CD4-positive, CD25-positive, alpha-beta regulatory T cell (primary cell): ENCODE measurements around the gene OXLD1. TPM values are rescaled to one million over a fixed set of nuclear protein-coding genes. Genes with fewer than 3 reads are reported as not detected.
A peak's percentile ranks its signal among the peaks of the same experiment; 100 is the strongest.

Experiments used
- ATAC-seq, 2 donors: fragments of 150-1000 bp; cut with Tn5 transposase; one replicate each; pipeline ENCODE4 v1.10.0; 2021; ENCODE audit warnings: low read depth in 2 of 2, moderate number of reproducible peaks in 2 of 2, moderate library complexity in 1 of 2
- DNase-seq, 3 donors: peaks; one replicate each; pipeline versions ENCODE4 v3.0.0 to v3.0.0-alpha.2; 2012 to 2022; ENCODE audit warnings: mixed read lengths in 1 of 3
- H3K27ac ChIP-seq: one replicate; pipeline ENCODE4 v1.7.0; 2013; ENCODE audit warnings: mild to moderate bottlenecking, low read length; ENCODE audit not compliant: insufficient read depth, poor library complexity, severe bottlenecking
- H3K27me3 ChIP-seq: one replicate; pipeline ENCODE4 v1.7.0; 2013; ENCODE audit warnings: low read length; ENCODE audit not compliant: control insufficient read depth, insufficient read depth
- H3K36me3 ChIP-seq: one replicate; pipeline ENCODE4 v1.7.0; 2013; ENCODE audit warnings: mild to moderate bottlenecking, low read length, moderate library complexity; ENCODE audit not compliant: control insufficient read depth, insufficient read depth
- H3K4me1 ChIP-seq: 2 replicates; pipeline ENCODE4 v1.7.0; 2013; ENCODE audit warnings: mild to moderate bottlenecking, low read length; ENCODE audit not compliant: insufficient read depth, control insufficient read depth, poor library complexity, severe bottlenecking
- H3K4me3 ChIP-seq: one replicate; pipeline ENCODE4 v1.7.0; 2013; ENCODE audit warnings: low read depth, mild to moderate bottlenecking, low read length, moderate library complexity
- H3K9me3 ChIP-seq, 2 experiments: 1 replicate in 1 of 2; 2 replicates in 1 of 2; pipeline ENCODE4 v1.7.0; 2013; ENCODE audit warnings: low read length in 2 of 2, mild to moderate bottlenecking in 1 of 2, moderate library complexity in 1 of 2; ENCODE audit not compliant: control insufficient read depth in 2 of 2
- H3K27ac Mint-ChIP-seq, 3 donors: one replicate each; pipeline ENCODE4 v1.8.0; 2020 to 2022; ENCODE audit warnings: mild to moderate bottlenecking in 3 of 3, mixed read lengths in 3 of 3, moderate library complexity in 2 of 3
- H3K27me3 Mint-ChIP-seq: one replicate; pipeline ENCODE4 v1.8.0; 2022; ENCODE audit warnings: mild to moderate bottlenecking, mixed read lengths
- H3K36me3 Mint-ChIP-seq: one replicate; pipeline ENCODE4 v1.8.0; 2020; ENCODE audit warnings: mixed read lengths
- H3K4me1 Mint-ChIP-seq, 4 donors: one replicate each; pipeline ENCODE4 v1.8.0; 2020 to 2022; ENCODE audit warnings: mixed read lengths in 4 of 4, mild to moderate bottlenecking in 1 of 4
- H3K4me3 Mint-ChIP-seq, 4 donors: one replicate each; pipeline ENCODE4 v1.8.0; 2020 to 2022; ENCODE audit warnings: mild to moderate bottlenecking in 4 of 4, mixed read lengths in 4 of 4, moderate library complexity in 3 of 4
- H3K9me3 Mint-ChIP-seq, 7 donors: one replicate each; pipeline ENCODE4 v1.8.0; 2020 to 2022; ENCODE audit warnings: mixed read lengths in 7 of 7, mild to moderate bottlenecking in 3 of 7, moderate library complexity in 2 of 7
- polyA plus RNA-seq, 4 donors: library from polyadenylated mRNA; unstranded; fragments of 300-500 nt; fragmentation: Illumina TruSeq; gene quantifications; one replicate each; pipeline ENCODE4 v1.2.3, GENCODE V29; 2021
- total RNA-seq: library from RNA; stranded (reverse); gene quantifications from one replicate; pipeline ENCODE4 v1.2.3, GENCODE V29; 2022

Gene OXLD1
- total and polyA plus RNA-seq, 5 donors from 2014 or later: 37.7 to 108 (median 83.4) TPM

DNA sequence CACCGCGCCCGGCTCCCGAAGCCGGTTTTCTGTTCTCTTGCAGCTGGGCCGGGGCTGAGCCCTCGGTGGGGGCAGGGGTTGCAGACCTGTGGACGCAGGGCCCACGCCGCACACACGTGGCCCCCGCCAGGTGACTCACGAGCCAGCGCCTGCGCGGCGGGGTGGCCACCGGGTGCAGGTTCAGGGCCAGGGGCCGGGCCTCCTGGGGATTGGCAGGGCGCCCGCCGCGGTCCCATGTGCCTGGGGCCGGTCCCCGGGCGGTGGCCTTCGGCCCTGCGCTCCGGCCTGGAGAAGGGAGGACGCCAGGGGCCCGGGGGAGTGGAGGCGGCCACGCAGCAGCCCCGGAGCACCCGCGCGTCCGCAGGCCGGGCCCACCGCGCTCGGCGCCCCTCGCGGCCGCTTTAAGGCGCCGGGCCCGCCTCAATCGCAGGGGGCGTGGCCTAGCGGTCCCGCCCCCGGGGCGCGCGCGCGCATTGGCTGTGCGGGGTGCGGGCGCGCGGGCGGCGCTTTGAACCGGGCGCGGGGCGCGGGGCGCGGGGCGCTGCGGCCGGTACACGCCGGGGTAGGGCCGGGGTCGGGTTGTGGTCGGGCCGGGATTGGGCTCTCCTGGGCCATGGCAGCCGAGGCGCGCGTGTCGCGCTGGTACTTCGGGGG lies 45.5 kb upstream of the OXLD1 start, which contains the start of gene SLC25A10:
Gene SLC25A10 (plus strand): TSS at position 471 of the 654 bp plus-strand sequence. CDS start 143 bp downstream, at position 614.
- ATAC-seq (peak; percentile 84), DNase-seq (peak; percentile 68 to 88 (median 77))
- peaks cover 32% of the 10 kb centered on the region for H3K4me1 ChIP-seq
- Mint-ChIP-seq H3K27me3 (no peaks in the 10 kb centered on the region), H3K9me3 (no peaks in the 10 kb centered on the region), H3K36me3 (no peaks in the 10 kb centered on the region), H3K4me1 (peaks cover 0 to 19% (median 4%) of the 10 kb centered on the region in 4 donors), H3K27ac (peak within 1 kb of the TSS in 2 of 3 donors; percentile 43 to 77), H3K4me3 (peak within 1 kb of the TSS; percentile 79 to 86 (median 82))
- no peaks in the 10 kb centered on the region for H3K27me3 ChIP-seq
- H3K27ac ChIP-seq: peak within 1 kb of the TSS; percentile 5
- no peaks in the 10 kb centered on the region for H3K36me3 ChIP-seq
- no peaks in the 10 kb centered on the region for H3K9me3 ChIP-seq
- peak within 1 kb of the TSS; percentile 26 for H3K4me3 ChIP-seq

DNA sequence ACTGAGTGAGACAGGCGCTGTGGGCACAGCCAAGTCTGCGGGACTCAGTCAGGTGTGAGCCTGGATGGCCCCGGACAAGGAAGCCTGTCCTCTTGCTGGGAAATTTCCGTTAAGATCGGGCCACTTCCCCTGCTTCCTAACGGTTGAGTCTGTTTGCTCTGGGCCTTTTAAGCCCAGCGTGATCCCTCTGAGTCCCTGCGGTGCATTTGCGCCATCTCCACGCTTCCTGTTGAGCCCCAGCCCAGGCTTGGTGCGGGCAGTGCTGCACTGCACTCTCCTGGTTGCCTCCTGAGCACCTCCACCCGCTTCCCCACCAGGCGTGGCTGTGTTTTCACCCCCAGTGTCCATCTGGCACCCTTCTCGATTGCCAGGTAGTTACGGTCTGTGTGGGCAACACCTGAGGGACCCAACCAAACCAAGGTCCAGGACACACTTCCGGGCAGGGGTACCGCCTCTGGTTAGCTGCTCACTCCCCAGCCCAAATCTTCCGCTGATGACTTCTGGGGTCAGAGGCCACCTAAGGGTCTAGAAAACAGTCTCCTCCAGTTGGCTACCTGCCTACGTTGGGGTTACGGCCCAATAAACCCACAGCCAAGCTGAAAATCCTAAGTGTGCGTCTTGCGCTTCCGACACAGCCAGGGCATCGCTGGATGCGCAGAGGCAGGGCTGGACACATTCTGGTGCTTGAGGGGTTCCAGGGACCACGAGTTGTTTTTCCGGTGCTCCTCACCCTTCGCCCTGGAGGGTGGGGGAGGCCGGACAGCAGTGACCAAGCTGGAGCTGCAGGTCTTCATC lies 44.3 kb upstream of the OXLD1 start:
- no peak overlapping the region for H3K27ac ChIP-seq
- H3K36me3 ChIP-seq: peaks cover 4% of the 10 kb centered on the region
- no peak for ATAC-seq
- H3K4me1 Mint-ChIP-seq: peaks cover 0 to 24% (median 4%) of the 10 kb centered on the region in 4 donors
- DNase-seq: peak in 1 of 3 donors; percentile 43
- H3K9me3 ChIP-seq: no peaks in the 10 kb centered on the region
- H3K27ac Mint-ChIP-seq: peak overlapping the region; percentile 14 to 77 (median 76)
- H3K27me3 Mint-ChIP-seq: no peaks in the 10 kb centered on the region
- H3K36me3 Mint-ChIP-seq: peaks cover 4% of the 10 kb centered on the region
- H3K4me3 Mint-ChIP-seq: peak overlapping the region; percentile 77 to 83 (median 80)
- H3K4me3 ChIP-seq: no peak overlapping the region
- no peaks in the 10 kb centered on the region for H3K9me3 Mint-ChIP-seq
- H3K27me3 ChIP-seq: no peaks in the 10 kb centered on the region
- peaks cover 32% of the 10 kb centered on the region for H3K4me1 ChIP-seq

DNA sequence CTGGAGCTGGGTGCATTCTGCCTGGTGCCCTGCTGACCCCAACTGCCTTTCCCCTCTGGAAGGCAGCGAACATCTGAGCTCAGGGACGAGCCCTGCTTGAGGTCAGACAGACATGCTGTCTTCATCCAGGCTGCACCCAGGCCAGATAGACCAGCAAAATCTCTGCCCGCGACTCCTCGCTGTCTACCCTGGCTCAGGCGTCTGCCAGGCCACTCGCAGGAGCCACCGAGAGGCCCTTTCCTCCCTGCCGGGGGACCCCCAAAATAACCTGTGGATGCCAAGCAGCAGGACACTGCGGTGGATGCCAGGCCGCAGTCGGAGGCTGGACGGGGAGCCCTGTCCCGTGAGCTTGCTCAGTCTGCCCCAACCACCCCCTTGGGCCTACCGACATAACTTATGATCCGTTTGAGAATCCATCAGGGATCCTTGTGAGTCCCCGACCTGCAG lies 42.4 kb upstream of the OXLD1 start:
- H3K27ac ChIP-seq: no peak overlapping the region
- no peak overlapping the region for H3K4me3 ChIP-seq
- H3K4me1 ChIP-seq: peaks cover 41% of the 10 kb centered on the region
- Mint-ChIP-seq H3K4me1 (peaks cover 0 to 38% (median 6%) of the 10 kb centered on the region in 4 donors), H3K36me3 (peaks cover 7% of the 10 kb centered on the region), H3K27ac (peak overlapping the region in 1 of 3 donors; percentile 9), H3K27me3 (no peaks in the 10 kb centered on the region), H3K9me3 (no peaks in the 10 kb centered on the region), H3K4me3 (no peak overlapping the region)
- DNase-seq (no peak), ATAC-seq (no peak)
- no peaks in the 10 kb centered on the region for H3K9me3 ChIP-seq
- no peaks in the 10 kb centered on the region for H3K27me3 ChIP-seq
- H3K36me3 ChIP-seq: peaks cover 4% of the 10 kb centered on the region

DNA sequence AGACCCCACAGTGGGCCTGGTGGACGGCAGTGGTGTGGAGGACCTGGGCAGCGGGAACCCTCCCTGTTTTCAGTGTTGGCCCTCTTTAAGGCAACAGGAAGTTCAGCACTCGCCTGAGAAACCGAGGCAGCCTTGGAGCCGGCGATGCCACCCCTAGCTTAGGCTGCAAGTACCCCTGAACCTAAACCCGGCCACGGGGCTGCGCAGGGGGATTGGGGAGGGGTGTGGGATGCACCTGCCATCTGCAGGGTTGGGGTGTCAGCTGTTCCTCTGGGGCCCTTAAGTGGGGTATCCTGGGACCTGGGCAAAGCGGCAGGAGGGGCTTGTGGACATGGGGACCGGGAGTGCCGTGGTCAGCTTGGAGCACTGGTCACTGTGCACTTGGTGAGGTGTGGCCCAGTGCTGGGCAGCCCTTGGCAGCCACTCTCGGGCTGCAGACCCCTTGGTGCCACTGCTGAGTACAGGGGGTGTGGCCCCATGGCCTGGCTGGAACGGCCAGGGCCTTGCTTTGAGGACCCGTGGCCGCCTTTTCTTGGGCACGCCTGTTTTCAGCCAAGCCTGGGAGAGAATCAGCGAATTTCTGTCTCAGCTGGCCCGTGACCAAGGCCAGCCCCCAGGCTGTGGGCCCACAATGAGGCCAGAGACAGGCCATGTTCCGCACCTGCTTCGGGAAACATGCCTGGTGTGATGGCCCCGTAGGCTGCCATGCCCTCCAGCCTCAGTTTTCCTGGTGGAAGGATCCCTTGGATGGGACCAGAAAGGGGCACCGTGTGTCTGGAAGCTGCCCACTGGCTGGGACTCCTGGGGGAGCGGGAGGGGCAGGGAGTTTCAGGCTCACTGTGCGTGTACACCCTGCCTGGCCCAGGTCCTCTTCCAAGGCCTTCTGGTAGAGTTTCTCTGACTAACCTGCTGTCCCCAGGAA lies 41.6 kb upstream of the OXLD1 start:
- ATAC-seq (no peak), DNase-seq (no peak)
- no peak overlapping the region for H3K27ac Mint-ChIP-seq

DNA sequence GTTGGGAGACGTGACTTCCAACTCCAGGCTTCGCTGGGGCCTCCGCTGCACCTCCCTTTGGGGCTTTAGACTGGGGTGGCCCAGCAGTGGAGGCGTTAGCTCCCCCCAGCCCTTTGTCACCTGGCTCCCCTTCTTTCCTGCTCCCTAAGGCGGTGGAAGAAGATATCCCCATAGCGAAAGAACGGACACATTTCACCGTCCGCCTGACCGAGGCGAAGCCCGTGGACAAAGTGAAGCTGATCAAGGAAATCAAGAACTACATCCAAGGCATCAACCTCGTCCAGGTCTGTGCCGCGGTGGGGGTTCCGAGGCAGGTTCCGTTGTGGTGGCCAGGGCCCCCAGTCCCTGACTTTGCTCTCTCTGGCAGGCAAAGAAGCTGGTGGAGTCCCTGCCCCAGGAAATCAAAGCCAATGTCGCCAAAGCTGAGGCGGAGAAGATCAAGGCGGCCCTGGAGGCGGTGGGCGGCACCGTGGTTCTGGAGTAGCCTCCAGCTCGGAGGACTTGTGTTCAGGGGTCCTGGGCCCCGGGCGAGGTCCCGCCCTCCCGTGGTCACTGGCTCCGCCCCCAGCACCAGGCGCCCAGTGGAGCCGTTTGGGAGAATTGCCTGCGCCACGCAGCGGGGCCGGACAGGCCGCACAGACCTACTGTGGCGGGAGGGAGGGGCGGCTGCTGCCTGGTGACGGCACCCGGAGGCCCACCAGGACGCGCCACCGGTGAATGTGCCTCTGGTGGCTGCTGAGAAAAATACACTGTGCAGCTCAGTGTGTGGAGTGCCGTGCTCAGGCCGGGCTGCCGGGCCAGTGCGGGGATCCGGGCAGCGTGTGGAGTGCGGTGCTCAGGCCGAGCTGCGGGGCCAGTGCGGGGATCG lies 40.6 kb upstream of the OXLD1 start:
- H3K36me3 Mint-ChIP-seq: peaks cover 7% of the 10 kb centered on the region
- H3K9me3 Mint-ChIP-seq: no peaks in the 10 kb centered on the region
- Histone ChIP-seq H3K27ac (no peak overlapping the region), H3K36me3 (peaks cover 4% of the 10 kb centered on the region), H3K9me3 (no peaks in the 10 kb centered on the region), H3K4me1 (peaks cover 42% of the 10 kb centered on the region), H3K4me3 (no peak overlapping the region), H3K27me3 (no peaks in the 10 kb centered on the region)
- ATAC-seq (no peak), DNase-seq (no peak)
- peak overlapping the region in 2 of 4 donors; percentile 54 to 85 for H3K4me3 Mint-ChIP-seq
- no peak overlapping the region for H3K27ac Mint-ChIP-seq
- H3K27me3 Mint-ChIP-seq: no peaks in the 10 kb centered on the region
- H3K4me1 Mint-ChIP-seq: peaks cover 0 to 42% (median 5%) of the 10 kb centered on the region in 4 donors

More for the DNA sequence above, 41.6 kb upstream of the OXLD1 start:
- H3K9me3 ChIP-seq: no peaks in the 10 kb centered on the region
- Mint-ChIP-seq H3K36me3 (peaks cover 7% of the 10 kb centered on the region), H3K4me3 (no peak overlapping the region), H3K9me3 (no peaks in the 10 kb centered on the region), H3K4me1 (peaks cover 0 to 36% (median 5%) of the 10 kb centered on the region in 4 donors), H3K27me3 (no peaks in the 10 kb centered on the region)
- no peak overlapping the region for H3K4me3 ChIP-seq
- H3K27ac ChIP-seq: no peak overlapping the region
- H3K4me1 ChIP-seq: peaks cover 37% of the 10 kb centered on the region
- no peaks in the 10 kb centered on the region for H3K27me3 ChIP-seq
- peaks cover 4% of the 10 kb centered on the region for H3K36me3 ChIP-seq

DNA sequence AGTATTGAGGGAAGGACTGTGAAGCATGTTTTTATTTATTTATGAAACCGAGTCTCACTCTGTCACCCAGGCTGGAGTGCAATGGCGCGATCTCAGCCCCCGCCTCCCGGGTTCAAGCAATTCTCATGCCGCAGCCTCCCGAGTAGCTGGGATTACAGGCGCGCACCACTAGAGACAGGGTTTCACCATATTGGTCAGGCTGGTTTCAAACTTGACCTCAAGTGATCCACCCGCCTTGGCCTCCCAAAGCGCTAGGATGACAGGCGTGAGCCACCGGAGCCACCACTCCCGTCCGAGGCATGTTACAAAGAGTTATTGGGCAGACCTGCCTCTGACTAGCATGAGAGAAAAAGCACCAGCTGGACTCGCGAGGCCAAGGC lies 39.8 kb upstream of the OXLD1 start:
- H3K27me3 Mint-ChIP-seq: no peaks in the 10 kb centered on the region
- no peak overlapping the region for H3K27ac Mint-ChIP-seq
- Histone ChIP-seq H3K9me3 (no peaks in the 10 kb centered on the region), H3K36me3 (peaks cover 4% of the 10 kb centered on the region), H3K4me3 (no peak overlapping the region), H3K27me3 (no peaks in the 10 kb centered on the region), H3K27ac (no peak overlapping the region), H3K4me1 (peaks cover 44% of the 10 kb centered on the region)
- peaks cover 7% of the 10 kb centered on the region for H3K36me3 Mint-ChIP-seq
- peak overlapping the region; percentile 19 to 85 (median 52) for H3K4me3 Mint-ChIP-seq
- no peak for ATAC-seq
- H3K9me3 Mint-ChIP-seq: no peaks in the 10 kb centered on the region
- DNase-seq: no peak
- H3K4me1 Mint-ChIP-seq: peaks cover 0 to 46% (median 6%) of the 10 kb centered on the region in 4 donors
